GM19238 (cell line): ENCODE measurements around the gene SIN3B.

Experiments
- DNase-seq: peaks from one replicate; pipeline ENCODE4 v3.0.0; 2011; ENCODE audit warnings: low spot score; ENCODE audit not compliant: insufficient read length

Gene SIN3B

DNA sequence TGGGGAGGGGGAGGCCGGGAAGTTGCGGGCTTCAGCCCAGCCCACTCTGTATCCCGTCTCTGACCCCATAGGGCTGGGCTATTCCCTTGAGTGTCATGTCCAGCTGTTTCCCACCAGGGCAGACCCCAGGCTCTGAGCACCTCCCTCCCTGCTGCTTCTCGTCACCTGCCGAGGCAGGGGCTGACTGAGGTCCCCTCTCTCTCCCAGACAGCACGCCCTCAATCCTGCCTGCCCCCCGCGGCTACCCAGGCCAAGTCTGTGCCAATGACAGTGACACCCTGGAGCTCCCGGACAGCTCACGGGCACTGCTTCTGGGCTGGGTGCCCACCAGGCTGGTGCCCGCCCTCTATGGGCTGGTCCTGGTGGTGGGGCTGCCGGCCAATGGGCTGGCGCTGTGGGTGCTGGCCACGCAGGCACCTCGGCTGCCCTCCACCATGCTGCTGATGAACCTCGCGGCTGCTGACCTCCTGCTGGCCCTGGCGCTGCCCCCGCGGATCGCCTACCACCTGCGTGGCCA is 60.2 kb downstream of the SIN3B start:
- DNase-seq = no peak

DNA sequence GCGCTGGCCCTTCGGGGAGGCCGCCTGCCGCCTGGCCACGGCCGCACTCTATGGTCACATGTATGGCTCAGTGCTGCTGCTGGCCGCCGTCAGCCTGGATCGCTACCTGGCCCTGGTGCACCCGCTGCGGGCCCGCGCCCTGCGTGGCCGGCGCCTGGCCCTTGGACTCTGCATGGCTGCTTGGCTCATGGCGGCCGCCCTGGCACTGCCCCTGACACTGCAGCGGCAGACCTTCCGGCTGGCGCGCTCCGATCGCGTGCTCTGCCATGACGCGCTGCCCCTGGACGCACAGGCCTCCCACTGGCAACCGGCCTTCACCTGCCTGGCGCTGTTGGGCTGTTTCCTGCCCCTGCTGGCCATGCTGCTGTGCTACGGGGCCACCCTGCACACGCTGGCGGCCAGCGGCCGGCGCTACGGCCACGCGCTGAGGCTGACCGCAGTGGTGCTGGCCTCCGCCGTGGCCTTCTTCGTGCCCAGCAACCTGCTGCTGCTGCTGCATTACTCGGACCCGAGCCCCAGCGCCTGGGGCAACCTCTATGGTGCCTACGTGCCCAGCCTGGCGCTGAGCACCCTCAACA is 60.8 kb downstream of the SIN3B start:
- DNase-seq = no peak

DNA sequence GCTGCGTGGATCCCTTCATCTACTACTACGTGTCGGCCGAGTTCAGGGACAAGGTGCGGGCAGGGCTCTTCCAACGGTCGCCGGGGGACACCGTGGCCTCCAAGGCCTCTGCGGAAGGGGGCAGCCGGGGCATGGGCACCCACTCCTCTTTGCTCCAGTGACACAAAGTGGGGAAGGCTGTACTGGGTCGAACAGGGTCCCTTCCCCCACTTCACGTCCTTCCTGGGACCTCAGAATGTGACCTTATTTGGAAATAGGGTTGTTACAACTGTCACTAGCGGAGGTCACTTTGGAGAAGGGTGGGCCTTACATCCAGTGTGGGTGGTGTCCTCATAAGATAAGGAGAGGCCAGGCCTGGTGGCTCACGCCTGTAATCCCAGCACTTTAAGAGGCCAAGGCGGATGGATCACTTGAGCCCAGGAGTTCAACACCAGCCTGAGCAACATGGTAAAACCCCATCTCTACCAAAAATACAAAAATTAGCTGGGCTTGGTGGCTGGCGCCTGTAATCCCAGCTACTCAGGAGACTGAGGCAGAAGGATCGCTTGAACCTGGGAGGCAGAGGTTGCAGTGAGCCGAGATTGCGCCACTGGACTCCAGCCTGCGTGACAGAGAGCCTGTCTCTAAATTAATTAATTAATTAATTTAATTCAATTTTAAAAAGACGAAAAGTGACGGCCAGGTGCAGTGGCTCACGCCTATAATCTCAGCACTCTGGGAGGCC is 61.4 kb downstream of the SIN3B start:
- no peak for DNase-seq

DNA sequence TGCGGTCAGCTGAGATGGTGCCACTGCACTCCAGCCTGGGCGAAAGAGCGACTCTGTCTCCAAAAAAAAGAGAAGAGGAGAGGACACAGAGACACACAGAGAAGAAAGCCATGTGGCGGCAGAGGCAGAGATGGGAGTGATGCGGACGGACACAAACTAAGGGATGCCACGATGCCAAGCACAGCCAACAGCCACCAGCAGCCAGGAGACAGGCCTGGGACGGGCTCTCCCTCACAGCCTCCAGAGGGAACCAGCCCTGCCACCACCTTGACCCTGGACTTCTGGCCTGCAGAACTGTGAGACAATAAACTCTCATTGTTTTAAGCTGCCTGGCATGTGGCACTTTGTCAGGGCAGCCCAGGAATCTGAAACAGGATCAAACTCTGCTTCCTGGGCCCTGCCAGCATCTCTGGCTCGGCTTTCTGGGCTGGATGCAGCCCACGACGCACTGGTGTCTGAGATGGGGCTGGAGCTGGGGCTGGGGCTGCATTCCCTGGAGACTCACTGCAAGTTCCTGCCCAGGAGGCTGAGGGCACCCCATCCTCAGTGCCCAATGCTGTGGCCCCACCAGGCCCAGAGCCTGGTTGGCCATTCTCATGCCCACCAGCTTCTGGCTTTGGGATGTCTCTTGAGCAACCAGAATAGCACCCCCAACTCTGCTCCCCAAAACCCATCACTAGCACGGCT is 62.6 kb downstream of the SIN3B start:
- no peak for DNase-seq

DNA sequence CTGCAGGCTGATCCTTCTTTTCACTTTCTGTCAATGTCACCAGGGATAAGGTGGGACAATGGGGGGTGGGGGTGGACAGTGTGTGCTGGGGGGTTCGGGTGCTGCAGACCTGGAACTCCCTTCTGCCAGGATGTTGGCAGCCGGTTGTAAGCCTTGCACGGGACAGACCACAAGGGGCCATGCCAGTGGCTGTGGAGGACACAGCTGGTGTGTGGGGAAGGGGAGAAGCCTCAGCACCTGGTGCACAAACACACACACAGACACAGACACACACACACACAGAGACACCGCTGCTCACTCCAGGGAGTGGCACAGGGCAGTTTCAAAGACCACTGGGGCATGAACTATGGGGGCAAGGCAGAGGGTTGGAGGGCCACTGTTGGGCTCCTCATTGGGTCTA is 63.2 kb downstream of the SIN3B start:
- DNase-seq = no peak

DNA sequence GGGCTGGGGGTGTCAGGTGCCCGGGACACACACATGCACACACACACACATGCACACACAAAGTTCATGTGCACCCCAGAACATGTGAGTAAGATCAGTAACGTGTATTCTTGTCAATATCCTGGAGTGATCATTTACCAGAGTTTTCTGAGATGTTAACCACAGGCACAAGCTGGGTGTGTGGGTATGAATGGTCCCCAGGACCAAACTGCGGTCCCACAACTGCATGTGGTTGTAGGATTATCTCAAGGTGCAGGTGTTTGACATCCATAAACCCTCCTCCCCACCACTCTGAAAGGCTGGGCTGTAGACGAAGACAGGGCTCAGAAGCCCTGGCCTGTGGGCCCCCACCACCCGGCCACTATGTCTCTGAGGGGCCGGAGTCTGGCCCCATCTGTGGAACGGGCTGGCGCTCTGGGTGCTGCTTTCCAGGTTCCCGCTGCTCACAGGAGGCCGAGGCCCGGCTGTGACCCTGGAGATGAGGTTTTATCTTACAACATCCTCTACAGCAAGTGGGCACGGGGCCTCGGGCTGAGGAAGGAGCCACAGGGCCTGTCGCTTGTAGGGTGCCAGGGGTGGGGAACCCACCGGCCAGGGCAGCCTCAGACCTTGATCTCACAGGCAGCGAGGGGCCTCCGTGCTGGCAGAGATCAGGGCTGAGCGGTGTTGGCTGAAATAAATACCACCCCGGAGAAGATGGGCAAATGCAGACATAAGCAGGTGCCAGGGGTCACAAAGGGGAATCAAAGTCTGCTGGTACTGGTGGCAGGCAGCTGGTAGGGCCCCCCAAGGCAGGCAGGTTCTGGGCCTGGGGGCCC is 63.9 kb downstream of the SIN3B start:
- DNase-seq = peak; percentile 61

DNA sequence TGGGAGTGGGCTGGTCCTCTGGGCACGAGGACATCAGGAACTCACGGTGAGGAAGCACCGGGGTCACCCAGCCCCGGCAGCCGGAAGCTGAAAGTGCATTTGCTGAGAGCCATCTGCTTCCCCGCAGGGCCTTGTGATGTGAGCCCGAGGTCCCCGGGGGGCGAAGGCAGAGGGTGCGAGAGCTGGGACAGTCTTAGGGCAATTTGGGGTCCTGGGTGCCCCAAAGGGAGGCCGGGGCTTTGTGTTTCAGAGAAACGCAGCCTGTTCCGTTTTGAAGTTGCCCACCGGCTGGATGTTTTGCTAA is 64.4 kb downstream of the SIN3B start:
- peak; percentile 62 for DNase-seq

DNA sequence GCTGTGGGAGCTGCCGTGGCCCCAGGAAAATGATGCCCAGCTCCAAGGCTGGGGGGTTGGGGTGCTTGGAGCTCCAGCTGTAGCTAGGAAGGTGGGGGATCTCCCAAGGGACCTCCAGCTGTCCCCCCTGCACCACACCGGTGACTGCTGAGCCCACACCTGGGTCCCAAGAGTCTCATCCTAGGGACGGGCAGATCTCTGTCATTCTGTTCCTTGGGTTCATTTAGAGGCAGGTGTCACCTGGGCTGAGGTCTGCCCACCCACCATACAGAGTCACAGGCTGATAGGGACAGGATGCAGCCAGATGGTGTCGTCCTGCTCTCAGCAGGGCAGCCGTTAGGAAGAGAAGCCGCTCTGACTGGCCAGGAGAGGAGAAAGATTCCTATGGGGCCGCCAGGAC is 64.9 kb downstream of the SIN3B start:
- DNase-seq = no peak

DNA sequence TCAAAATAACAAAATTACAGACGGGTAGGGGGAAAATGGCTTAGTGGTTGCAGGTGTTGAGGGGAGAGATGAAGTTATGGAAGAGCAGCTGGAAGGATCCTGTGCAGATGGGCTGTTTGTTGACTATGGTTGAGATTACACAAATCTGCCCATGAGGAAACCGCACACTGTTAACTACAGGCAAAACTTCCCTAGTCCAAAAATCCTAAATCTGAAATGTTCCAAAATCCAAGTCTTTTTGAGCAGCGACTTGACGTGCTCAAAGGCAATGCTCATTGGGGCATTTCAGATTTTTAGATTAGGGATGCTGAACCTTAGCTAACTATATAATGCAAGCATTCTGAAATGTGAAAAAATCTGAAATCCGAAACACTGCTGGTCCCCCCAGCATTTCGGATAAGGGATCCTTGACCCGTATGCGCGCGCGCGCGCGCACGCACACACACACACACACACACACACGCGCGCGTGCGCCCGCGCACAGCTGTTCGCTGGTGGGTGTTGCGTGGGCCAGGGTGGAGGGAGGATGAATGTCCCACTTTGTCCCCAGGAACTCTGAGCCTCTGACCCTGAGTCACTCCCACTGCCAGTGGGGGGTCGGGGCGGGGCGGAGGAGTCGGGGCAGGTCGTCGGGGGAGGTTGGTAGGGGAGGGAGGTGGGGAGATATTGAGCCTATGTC is 66.4 kb downstream of the SIN3B start:
- no peak for DNase-seq

DNA sequence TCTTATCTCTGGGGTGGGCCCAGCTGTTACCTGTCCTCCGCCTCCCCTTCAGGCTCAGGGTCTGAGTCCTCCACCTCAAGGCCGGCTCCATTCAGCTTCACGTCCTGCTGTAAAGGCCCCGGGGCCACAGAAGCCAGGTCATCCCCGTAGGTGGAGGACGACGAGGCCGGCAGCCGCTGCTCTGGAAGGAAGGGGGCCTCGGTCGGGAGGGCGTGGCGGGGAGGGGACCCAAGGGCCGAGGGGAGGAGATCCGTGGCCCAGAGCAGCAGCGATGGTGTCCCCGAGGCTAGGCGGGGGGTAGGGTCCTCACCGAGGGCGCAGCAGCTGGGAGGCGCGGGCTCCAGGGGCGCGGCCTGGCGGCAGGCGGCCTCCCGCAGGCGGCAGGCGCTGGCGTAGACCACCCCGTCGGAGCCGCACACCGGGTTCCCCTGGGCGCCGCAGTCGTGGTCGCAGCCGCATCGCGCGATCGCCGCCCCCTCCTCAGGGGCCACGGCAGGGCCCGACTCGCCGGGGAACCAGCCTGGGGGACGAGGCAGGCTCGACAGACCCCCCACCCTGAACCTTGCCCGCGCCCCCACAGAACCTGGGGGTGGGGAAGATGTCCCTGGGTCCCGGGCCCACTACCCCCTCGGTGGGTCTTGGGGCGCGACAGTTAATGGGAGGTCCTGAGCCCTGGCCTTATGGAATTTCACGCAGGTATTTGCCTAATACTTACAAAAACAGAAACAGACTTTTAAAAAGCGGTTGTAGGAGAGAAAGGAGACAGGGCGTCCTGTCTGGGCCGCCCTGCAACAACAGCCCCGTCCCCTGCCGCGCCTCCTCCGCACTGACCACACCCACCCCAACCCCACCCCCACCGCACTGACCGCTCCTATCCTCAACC is 67.2 kb downstream of the SIN3B start:
- DNase-seq = no peak

DNA sequence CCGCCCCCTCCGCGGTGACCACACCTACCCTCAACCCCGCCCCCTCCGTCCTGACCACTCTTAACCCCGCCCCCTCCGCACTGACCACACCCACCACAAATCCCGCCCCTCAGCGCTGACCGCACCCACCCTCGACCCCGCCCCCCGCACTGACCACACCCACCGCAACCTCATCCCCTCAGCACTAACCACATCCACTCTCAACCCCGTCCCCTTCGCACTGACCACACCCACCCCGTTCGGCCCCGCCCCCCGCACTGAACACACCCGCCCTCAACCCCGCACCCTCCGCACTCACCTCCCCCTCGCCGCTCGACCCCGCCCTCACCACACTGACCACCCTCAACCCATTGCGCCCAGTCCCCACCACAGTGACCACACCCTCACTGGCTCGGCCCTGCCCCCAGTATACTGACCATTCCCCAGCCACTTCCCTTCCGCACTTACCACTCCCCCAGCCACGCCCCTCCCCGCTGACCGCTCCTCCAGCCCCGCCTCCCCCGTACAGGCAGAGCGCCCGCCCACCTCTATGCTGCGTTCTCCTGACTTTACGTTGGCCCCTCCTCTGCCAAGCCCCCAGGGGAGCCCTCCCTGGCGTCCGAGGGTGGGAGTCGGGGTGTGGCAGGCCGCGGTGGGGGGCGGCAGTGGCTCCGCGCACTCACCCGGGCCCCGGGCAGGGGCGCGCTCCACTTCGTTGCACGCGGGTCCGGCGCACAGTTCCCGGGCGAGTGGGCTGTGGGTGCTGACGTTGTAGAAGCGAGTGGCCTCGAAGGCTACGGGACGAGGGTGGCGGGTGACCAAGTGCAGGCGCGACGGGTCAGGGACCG is 68.0 kb downstream of the SIN3B start:
- DNase-seq = peak; percentile 94

DNA sequence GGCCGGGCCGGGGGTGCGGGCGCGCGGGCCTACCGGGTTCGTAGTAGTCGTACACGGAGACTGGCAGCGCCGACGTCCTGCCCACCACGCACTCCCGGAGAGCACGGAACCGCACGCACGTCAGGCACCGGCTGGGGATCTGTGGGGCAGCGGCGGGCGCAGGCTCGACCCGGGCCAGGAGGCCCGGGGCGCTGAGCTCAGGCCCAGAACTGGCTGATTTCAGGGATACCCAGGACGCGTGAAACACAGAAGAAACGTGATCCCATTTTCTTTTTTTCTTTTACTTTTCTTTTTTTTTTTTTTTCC is 68.6 kb downstream of the SIN3B start:
- DNase-seq = no peak

DNA sequence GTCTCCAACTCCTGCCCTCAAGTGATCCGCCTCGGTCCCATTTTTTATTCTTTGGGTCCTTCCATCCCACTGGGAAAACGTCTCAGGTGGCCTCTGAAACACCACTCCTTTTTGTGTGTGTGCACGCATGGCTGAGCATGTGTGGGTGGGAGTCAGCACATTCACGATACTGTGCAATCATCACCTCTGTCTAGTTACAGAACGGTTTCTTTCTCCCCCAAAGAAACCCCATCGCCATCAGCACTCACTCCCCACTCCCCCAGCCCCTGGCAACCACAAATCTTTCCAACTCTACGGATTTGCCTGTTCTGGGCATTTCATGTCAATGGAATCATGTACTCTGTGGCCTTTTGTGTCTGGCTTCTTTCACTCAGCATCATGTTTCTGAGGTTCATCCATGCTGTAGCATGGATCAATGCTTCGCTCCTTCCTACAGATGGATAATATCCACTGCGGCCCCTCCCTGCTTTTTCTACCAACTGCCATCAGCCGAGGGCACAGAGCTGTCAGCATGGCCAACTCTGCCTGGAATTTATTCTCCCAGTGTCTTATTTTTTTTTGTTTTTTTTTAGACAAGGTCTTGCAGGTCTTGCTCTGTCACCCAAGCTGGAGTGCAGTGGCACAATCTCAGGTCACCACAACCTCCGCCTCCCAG is 69.3 kb downstream of the SIN3B start:
- DNase-seq = no peak

DNA sequence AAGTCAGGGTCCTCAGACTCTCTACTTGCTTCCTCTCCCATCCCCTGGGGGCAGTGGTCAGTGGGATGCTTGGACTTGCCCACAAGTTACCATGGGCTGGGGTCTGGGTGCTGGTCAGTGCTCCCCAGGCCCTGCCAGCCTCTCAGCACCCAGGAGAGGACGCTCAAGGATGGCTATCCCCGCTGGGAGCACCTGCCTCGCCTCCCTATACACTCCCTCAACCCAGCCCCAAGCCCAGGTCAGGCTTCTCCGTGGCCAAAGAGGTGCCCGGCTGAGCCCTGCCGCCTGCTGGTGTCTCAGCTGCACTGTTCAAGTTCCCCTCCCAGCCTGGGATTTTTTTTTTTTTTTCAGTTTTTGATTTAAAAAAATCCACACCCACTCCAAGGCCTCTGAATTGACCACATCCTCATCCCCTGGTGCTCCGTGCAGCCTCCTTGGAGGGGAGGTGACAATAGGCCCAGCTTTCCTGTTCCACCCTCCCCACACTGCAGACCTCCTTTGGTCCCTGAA is 70.4 kb downstream of the SIN3B start:
- DNase-seq = peak; percentile 69

DNA sequence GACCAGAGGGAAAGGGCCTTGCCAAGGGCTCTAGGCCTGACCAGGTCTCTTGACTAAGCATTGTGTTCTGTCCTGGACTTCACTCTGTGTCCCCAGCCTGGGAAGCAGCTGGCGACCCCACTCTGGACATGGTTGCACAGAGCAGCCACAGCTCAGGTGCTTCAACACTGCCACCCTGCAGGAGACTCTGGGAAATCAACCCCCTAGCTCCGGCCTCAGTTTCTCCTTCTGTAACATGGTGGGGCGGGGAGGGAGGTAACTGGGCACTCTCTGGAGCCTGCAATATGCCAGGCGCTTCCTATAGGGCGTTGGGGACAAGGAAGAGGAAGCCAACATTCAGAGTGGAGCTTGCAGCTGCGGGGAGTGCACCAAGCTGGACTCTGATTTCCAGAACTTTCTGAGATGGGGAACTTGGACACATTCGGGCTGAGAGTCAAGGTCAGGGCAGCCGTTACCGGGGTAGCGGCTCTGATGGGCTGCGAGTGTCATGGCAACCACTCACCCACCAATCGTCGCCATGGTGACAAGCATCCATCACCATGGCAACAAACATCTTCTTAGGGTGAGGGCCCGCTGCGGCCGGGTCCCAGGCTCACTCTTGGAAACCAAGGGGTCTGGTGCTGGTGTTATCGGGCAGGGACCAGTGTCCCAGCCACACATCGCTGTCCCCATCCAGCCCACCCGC is 72.4 kb downstream of the SIN3B start:
- no peak for DNase-seq

DNA sequence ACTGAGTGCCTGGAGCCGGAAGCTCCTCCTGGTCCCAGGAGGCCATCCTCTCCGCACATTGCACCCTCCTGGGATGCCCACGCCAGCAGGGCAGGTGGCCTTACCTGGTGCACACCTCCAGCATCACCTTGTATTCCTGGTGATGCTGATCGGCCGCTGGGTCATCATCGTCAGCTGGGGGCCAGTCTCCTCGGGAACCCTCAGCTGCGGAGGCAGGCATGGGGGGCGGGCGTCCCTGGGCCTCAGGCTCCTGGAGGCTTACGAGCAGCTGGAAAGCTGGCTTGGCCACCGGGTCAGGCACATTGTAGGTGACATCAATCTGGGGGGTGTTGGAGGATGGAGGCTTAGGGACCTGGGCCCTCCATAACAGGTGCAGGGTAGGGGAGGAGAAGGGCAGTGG is 73.3 kb downstream of the SIN3B start:
- DNase-seq = no peak

DNA sequence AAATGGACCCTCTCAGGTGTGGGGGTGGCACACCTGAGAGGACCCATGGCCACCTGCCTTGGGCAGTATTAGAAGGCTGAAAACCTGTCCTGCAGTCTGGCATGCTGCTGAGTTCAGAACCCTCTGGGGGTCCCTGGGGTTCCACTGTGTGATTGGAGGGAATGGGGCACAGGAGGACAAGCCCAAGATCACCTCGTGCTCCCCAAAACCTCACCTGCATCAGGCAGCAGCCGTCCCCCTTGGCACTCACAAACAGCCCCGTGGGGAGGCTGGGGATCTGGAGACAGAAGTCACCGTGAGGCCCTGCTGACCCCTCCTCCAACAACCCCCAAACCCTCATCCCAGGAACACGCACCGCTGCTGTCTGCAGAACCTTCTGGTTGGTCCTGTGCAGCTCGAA is 74.1 kb downstream of the SIN3B start:
- no peak for DNase-seq

DNA sequence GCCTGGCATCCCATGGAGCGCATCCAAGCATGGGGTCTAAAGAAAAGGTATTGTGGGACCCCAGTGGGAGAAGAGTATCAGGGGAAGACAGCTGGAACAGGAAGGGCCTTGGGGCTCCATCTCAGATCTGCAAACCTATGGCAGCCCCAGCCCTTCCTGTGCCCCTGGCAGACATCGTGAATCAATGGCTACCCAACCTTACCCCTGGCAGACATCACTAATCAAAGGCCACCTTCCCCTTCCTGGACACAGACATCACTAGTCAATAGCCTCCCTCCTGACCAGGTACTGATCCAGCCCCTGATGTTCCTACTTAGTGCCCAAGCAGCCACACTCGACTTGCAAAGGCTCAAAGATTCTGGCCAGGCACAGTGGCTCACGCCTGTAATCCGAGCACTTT is 75.4 kb downstream of the SIN3B start:
- no peak for DNase-seq
